ENCODE results near the gene RASAL2. TPM values are rescaled to one million over a fixed set of nuclear protein-coding genes. Genes with fewer than 3 reads are reported as not detected.

RASAL2 gene
- total and polyA plus RNA-seq, 2 of the 13 experiments (the other 11 are each of a cell fraction or from before 2014, with no cell fraction given): 5.4 to 5.9 TPM

DNA sequence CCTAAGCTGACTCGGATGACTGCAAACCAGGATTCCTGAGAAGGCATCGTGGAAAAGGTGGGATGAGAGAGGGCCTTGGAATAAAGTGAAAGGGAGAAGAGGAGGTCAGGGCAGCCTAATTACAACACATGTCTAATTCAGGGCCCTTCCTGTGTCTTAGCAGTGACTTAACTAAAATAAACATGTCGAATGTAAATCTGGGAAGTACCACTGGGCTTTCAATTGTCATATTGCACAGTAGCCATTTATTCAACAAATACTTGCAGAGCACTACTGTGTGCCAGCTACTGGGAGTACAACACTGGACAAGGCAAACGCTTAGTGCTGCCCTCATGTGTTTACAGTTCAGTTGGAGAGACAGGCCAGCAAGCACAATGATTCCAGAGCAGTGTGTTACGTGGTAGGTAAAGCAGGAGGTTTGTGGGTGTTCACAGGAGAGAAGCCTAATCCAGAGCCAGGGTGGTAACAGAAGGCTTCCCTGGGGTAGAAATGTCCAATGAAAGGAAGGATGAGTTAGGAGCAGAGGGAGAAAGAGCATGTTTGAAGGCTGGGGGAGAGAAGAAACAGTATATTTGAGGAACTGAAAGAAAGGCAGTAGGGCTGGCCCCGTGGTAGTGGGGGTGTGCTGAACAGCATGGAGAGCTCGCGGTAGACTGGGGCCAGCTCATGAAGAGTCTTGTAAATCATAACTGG is 38.0 kb upstream of the RASAL2 start (continued):
- TF ChIP-seq NFE2 (CRISPR knock-in tag; IDR thresholded peaks at IDR 0.05) (no peak), FOXJ3 (CRISPR knock-in tag; IDR thresholded peaks at IDR 0.05; ENCODE audit: borderline replicate concordance) (no peak), ETV5 (CRISPR knock-in tag; IDR thresholded peaks at IDR 0.05; ENCODE audit: borderline replicate concordance) (no peak), ZNF274 (CRISPR knock-in tag; IDR thresholded peaks at IDR 0.05) (no peak), SRSF4 (IDR thresholded peaks at IDR 0.05; ENCODE audit: low read depth, low read length, poor library complexity, severe bottlenecking) (no peak), MTERF4 (CRISPR knock-in tag; IDR thresholded peaks at IDR 0.05) (no peak), PTBP1 (IDR thresholded peaks at IDR 0.05; ENCODE audit: low read depth, low read length, poor library complexity, severe bottlenecking) (no peak), RXRB (CRISPR knock-in tag; IDR thresholded peaks at IDR 0.05; ENCODE audit: borderline replicate concordance) (peak; percentile 65), KDM4B (CRISPR knock-in tag; IDR thresholded peaks at IDR 0.05) (no peak), REPIN1 (CRISPR knock-in tag; IDR thresholded peaks at IDR 0.05; ENCODE audit: borderline replicate concordance, low read depth) (no peak), ZNF816 (CRISPR knock-in tag; IDR thresholded peaks at IDR 0.05; ENCODE audit: borderline replicate concordance) (no peak), ZNF256 (CRISPR knock-in tag; conservative IDR thresholded peaks at IDR 0.05) (no peak), SALL2 (CRISPR knock-in tag; IDR thresholded peaks at IDR 0.05) (no peak), RCOR2 (CRISPR knock-in tag; IDR thresholded peaks at IDR 0.05) (no peak), ZNF292 (CRISPR knock-in tag; IDR thresholded peaks at IDR 0.05; ENCODE audit: borderline replicate concordance, low read depth) (peak; percentile 82; the same call in 1 of the 2 replicates)
- TF ChIP-seq, protein P1, sequence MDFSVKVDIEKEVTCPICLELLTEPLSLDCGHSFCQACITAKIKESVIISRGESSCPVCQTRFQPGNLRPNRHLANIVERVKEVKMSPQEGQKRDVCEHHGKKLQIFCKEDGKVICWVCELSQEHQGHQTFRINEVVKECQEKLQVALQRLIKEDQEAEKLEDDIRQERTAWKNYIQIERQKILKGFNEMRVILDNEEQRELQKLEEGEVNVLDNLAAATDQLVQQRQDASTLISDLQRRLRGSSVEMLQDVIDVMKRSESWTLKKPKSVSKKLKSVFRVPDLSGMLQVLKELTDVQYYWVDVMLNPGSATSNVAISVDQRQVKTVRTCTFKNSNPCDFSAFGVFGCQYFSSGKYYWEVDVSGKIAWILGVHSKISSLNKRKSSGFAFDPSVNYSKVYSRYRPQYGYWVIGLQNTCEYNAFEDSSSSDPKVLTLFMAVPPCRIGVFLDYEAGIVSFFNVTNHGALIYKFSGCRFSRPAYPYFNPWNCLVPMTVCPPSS (IDR thresholded peaks at IDR 0.05): no peak
- TF ChIP-seq, protein P2, sequence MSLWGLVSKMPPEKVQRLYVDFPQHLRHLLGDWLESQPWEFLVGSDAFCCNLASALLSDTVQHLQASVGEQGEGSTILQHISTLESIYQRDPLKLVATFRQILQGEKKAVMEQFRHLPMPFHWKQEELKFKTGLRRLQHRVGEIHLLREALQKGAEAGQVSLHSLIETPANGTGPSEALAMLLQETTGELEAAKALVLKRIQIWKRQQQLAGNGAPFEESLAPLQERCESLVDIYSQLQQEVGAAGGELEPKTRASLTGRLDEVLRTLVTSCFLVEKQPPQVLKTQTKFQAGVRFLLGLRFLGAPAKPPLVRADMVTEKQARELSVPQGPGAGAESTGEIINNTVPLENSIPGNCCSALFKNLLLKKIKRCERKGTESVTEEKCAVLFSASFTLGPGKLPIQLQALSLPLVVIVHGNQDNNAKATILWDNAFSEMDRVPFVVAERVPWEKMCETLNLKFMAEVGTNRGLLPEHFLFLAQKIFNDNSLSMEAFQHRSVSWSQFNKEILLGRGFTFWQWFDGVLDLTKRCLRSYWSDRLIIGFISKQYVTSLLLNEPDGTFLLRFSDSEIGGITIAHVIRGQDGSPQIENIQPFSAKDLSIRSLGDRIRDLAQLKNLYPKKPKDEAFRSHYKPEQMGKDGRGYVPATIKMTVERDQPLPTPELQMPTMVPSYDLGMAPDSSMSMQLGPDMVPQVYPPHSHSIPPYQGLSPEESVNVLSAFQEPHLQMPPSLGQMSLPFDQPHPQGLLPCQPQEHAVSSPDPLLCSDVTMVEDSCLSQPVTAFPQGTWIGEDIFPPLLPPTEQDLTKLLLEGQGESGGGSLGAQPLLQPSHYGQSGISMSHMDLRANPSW (CRISPR knock-in tag; IDR thresholded peaks at IDR 0.05; ENCODE audit: borderline replicate concordance): no peak
- TF ChIP-seq, protein P3, sequence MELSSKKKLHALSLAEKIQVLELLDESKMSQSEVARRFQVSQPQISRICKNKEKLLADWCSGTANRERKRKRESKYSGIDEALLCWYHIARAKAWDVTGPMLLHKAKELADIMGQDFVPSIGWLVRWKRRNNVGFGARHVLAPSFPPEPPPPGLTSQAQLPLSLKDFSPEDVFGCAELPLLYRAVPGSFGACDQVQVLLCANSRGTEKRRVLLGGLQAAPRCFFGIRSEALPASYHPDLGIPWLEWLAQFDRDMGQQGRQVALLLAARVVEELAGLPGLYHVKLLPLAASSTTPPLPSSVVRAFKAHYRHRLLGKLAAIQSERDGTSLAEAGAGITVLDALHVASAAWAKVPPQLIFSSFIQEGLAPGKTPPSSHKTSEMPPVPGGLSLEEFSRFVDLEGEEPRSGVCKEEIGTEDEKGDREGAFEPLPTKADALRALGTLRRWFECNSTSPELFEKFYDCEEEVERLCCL (CRISPR knock-in tag; IDR thresholded peaks at IDR 0.05; ENCODE audit: borderline replicate concordance): no peak
- TF ChIP-seq, protein P4, sequence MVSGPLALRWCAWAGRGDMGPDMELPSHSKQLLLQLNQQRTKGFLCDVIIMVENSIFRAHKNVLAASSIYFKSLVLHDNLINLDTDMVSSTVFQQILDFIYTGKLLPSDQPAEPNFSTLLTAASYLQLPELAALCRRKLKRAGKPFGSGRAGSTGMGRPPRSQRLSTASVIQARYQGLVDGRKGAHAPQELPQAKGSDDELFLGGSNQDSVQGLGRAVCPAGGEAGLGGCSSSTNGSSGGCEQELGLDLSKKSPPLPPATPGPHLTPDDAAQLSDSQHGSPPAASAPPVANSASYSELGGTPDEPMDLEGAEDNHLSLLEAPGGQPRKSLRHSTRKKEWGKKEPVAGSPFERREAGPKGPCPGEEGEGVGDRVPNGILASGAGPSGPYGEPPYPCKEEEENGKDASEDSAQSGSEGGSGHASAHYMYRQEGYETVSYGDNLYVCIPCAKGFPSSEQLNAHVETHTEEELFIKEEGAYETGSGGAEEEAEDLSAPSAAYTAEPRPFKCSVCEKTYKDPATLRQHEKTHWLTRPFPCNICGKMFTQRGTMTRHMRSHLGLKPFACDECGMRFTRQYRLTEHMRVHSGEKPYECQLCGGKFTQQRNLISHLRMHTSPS (CRISPR knock-in tag; IDR thresholded peaks at IDR 0.05; ENCODE audit: low read depth): peak; percentile 53; the same call in 1 of the 2 replicates

Data from HepG2 (cell line).